ENCODE data around the gene HOOK2.

The HOOK2 gene

GRCh38 chr19:12793290-12794195 lies 18.2 kb upstream of the HOOK2 start:
- peak; percentile 97 for DNase-seq

- DNase-seq: no peak
These were observed 17.5 kb upstream of the HOOK2 start for GRCh38 chr19:12792853-12793289.

DNA sequence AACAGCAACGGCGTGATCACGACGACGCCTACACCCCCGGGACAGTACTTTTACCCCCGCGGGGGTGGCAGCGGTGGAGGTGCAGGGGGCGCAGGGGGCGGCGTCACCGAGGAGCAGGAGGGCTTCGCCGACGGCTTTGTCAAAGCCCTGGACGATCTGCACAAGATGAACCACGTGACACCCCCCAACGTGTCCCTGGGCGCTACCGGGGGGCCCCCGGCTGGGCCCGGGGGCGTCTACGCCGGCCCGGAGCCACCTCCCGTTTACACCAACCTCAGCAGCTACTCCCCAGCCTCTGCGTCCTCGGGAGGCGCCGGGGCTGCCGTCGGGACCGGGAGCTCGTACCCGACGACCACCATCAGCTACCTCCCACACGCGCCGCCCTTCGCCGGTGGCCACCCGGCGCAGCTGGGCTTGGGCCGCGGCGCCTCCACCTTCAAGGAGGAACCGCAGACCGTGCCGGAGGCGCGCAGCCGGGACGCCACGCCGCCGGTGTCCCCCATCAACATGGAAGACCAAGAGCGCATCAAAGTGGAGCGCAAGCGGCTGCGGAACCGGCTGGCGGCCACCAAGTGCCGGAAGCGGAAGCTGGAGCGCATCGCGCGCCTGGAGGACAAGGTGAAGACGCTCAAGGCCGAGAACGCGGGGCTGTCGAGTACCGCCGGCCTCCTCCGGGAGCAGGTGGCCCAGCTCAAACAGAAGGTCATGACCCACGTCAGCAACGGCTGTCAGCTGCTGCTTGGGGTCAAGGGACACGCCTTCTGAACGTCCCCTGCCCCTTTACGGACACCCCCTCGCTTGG lies 16.9 kb upstream of the HOOK2 start:
- DNase-seq: peak; percentile 67

DNA sequence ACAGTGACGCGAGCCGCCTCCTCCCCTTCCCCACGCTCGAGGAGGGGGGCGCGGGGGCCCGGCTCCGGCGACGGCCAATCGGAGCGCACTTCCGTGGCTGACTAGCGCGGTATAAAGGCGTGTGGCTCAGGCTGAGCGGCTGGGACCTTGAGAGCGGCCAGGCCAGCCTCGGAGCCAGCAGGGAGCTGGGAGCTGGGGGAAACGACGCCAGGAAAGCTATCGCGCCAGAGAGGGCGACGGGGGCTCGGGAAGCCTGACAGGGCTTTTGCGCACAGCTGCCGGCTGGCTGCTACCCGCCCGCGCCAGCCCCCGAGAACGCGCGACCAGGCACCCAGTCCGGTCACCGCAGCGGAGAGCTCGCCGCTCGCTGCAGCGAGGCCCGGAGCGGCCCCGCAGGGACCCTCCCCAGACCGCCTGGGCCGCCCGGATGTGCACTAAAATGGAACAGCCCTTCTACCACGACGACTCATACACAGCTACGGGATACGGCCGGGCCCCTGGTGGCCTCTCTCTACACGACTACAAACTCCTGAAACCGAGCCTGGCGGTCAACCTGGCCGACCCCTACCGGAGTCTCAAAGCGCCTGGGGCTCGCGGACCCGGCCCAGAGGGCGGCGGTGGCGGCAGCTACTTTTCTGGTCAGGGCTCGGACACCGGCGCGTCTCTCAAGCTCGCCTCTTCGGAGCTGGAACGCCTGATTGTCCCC lies 16.1 kb upstream of the HOOK2 start, which contains the start of gene JUNB:
Gene JUNB (plus strand): TSS at position 142 of the 706 bp plus-strand sequence. CDS start 286 bp downstream, at position 428.
- DNase-seq: peak; percentile 99

- no peak for DNase-seq
These were observed 15.4 kb upstream of the HOOK2 start for GRCh38 chr19:12790628-12791344.

GRCh38 chr19:12789904-12790619 lies 14.7 kb upstream of the HOOK2 start:
- peak; percentile 99 for DNase-seq

DNA sequence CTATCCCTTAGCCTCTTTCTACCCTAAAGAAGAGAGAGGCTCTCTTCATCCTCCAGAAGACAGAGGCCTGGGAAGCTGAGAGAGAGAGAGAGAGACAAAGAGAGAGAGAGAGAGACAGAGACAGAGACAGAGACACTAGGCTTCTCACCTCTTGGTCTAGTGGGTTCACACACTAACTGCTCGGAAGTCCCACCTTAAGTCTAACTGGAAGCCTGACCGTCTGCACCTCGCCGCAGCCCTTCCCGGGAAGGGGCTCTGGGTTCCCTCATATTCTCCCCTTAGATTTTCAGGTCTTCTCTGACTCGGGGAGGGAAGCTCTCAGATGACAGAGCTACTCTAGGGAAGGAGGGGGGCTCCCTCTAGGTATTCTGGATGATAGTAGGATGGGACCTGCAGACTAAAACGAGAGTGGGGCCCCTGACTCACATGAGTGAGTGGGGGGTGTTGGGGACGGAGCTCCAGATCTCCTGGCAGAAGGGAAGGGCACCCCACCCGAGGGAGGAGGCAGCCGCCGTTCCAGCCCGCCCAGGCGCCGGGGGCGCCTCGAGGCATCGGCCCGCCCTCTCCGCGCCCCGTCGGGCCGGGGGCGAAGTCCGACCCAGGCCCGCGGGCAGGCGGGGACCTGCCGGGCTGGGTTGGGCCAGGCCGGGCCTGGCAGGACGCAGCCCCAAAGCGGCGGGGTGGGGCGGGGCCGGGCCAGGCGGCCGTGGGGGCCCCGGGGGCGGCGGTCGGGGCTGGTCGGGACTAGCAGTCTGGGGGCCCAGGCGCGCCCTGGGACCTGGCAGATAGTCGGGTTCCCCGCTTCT lies 13.9 kb upstream of the HOOK2 start:
- no peak for DNase-seq

DNA sequence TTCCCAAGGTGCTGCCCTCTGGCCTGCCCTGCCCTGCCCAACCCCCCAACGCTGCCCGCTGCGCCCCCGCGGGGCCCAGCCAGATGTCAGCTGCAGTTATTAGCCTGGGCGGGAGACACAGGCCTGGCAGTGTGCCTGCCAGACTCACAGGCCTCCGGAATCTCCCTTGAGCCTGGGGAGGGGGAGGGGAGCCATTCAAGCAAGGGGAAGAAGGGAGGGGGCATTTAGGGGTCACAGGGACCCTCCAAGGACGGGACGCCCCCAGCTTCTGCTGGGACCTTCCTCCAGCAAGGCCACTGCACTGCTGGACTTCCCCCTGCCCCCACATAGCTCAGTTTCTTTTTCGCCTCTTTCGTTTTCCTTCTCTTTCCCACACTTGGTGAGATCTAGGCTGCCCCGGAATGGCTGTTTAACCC lies 13.3 kb upstream of the HOOK2 start:
- DNase-seq: peak; percentile 86

DNA sequence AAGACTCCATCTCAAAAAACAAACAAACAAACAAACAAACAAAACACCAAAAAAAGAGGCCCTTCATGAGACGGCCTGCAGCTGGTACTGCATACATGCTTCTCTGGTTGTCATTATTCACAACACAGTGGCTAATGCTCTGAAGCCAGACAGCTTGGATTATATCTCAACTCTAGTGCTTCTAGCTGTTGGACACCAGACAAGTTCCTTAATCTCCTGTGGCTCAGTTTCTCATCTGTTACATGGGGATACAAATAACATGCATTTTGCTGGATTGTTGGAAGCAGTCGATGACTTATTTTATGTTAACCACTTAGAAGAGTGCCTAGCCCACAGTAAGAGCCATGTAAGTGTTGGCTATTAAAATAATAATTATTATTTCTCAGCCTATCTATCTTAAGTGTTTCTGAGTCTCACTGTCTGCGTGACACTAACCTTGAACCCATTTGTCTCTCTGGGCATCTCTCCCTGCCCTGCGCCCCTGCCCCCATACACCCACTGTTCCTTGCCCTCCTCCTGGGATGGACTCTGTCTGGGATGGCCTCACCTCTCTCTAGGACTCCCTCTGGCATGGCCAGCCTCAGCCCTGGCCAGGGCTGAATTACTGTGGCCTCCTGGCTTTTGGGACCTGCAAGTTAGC lies 12.8 kb upstream of the HOOK2 start:
- DNase-seq: no peak

DNA sequence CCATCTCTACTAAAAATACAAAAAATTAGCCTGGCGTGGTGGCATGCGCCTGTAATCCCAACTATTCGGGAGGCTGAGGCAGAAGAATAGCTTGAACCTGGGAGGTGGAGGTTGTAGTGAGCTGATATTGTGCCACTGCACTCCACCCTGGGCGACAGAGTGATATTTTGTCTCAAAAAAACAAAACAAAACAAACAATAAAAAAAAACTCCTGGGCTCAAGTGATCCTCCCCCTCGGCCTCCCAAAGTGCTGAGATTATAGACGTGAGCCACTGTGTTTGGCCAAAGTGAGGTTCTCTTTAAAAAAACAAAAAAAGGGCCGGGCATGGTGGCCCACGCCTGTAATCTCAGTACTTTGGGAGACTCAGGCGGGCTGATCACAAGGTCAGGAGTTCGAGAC lies 12.1 kb upstream of the HOOK2 start:
- DNase-seq: no peak

- DNase-seq: no peak
These were observed 11.6 kb upstream of the HOOK2 start for GRCh38 chr19:12786952-12787351.

DNA sequence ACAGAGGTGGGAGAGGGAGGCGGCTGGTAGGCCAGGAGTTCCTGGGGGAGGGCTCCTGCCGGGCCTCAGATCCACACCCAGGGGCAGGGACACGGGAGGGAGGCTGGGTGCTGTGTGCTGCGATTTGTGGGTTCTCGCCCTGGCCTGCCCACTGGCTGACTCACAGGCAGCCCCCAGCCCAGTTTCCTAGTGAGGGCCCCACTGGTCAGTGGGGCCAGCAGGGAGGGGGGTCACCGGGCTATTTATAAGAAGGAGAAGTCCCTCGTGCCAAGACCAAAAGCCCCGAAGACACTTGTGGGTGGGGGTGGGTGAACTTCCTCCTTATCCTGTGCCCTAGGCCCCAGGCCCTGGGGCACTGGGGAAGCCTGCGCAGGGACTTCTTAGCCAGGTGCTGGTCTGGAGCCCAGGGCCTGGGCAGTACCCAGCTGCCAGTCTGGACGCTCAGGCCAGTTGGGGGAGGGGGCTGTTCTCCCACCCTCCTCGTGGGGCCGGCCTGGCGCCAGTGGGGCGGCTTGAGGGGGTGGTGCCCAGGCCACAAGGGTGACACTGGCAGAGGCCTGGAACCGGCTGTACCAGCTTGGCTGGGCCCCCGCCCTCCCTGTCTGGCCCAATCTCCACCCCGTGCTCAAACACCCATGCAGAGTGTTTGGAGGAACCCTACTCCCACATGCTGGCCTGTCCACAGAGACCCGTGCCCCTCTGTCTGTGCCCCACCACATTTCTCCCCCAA lies 11.0 kb upstream of the HOOK2 start:
- peak; percentile 86 for DNase-seq

DNA sequence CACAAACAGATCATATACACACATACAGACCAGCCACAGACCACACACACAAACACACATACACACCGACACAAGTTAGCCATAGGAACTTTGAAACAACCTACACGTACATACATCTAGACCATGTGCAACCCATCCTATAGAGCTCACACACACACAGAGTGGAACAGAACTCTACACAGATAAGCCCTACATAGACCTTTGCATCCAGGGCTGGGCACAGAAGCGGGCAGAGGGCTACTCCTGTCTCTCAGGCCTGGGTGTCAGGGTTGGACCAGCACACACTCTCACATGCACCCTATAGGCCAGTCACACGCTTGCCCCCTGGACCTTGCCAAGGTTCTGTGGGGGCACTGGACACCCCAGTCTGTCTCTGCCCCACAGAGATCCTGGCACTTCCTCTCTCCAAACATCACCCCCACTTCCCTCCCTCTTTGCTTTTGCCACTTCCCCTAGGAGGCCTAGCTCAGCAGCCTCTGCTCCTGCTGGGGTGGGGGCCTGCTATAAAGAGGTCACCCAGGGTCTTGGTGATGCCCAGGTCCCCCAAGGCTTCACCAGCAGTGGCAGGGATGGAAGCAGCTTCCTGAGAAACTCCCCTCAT lies 10.2 kb upstream of the HOOK2 start:
- peak; percentile 51 for DNase-seq

DNA sequence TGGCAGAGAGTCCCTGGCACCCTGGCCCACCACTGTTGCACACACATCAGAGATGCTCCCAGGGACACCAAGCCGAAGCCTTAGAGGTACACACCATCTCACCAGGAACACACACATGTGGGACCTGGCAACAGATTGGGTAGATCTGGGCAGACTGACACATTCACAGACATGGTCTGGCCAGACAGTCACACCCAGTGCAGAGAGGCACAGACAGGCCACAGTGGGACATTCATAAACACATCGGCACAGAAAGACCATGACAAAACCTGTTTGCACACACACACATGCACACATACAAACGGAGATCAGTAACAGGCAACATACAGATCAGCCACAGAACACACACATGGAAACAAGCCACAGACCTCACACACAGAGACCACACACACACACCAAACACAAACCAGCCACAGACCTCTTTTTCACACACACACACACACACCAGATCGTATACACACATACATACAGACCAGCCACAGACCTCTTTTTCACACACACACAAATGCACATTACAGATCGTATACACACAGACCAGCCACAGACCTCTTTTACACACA lies 9.6 kb upstream of the HOOK2 start:
- DNase-seq: peak; percentile 67

- no peak for DNase-seq
These were observed 9.1 kb upstream of the HOOK2 start for GRCh38 chr19:12784394-12784870.

GRCh38 chr19:12783849-12784393 lies 8.6 kb upstream of the HOOK2 start:
- peak; percentile 51 for DNase-seq

DNA sequence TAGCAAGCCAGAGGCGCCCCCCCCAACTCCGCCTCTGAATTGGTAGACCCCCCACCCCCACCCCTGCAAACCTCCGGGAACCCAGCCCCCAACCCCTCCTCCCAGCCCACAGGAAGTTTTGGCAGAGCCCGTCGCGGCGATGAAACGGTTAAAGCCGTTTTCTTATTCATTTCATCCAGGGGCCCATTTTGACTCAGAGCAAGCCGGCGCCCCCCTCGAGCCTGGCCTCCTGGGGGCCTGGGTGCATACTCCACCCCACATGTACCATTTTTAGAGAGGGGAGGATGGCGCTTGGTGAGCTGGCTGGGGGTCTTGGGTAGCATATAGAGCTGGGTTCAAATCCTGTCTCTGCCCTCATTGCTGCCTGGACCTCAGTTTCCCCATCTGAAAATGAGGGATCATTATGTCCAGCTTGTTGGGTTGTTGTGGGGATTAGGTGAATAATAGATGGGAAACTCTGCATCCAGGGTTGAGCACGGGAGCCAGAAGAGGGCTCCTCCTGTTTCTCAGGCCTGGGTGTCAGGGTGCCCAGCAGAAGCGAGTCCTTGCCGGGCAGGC lies 8.0 kb upstream of the HOOK2 start:
- no peak for DNase-seq

Data from CD4-positive, alpha-beta T cell treated with Interferon gamma for 1 hour (primary cell).